Ovary (tissue), 3 donors: ENCODE data around the gene BLOC1S4.

ENCODE experiments used
- EP300 ChIP-seq: sonication (generic); formaldehyde crosslinking; IDR thresholded peaks from one replicate; pipeline ENCODE4 v1.6.1; 2017; ENCODE audit warnings: antibody characterized with exemption
- POLR2A ChIP-seq: fragments of 450-650 bp; IDR thresholded peaks from one replicate; pipeline ENCODE4 v1.6.1; 2017; ENCODE audit warnings: antibody characterized with exemption, mild to moderate bottlenecking, moderate library complexity
- TF ChIP-seq, protein P1 (sequence below), 3 donors: fragments of 450-650 bp in 2 of 3; fragments of 200-600 bp in 1 of 3; IDR thresholded peaks; one replicate each; pipeline versions ENCODE4 v1.5.1 to v1.8.0; 2016 to 2022; ENCODE audit warnings: antibody characterized with exemption in 3 of 3, mild to moderate bottlenecking in 1 of 3
- donor health status: DM: no; HTN: no; CAD: no.

- TF ChIP-seq POLR2A (no peak), EP300 (no peak)
- TF ChIP-seq, protein P1, sequence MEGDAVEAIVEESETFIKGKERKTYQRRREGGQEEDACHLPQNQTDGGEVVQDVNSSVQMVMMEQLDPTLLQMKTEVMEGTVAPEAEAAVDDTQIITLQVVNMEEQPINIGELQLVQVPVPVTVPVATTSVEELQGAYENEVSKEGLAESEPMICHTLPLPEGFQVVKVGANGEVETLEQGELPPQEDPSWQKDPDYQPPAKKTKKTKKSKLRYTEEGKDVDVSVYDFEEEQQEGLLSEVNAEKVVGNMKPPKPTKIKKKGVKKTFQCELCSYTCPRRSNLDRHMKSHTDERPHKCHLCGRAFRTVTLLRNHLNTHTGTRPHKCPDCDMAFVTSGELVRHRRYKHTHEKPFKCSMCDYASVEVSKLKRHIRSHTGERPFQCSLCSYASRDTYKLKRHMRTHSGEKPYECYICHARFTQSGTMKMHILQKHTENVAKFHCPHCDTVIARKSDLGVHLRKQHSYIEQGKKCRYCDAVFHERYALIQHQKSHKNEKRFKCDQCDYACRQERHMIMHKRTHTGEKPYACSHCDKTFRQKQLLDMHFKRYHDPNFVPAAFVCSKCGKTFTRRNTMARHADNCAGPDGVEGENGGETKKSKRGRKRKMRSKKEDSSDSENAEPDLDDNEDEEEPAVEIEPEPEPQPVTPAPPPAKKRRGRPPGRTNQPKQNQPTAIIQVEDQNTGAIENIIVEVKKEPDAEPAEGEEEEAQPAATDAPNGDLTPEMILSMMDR (IDR thresholded peaks at IDR 0.05) = no peak
These were observed 47.4 kb downstream of the BLOC1S4 start for GRCh38 chr4:6763330-6763851.
